HCT116 (cell line): ENCODE measurements around the gene OPN4. TPM values are rescaled to one million over a fixed set of nuclear protein-coding genes. Genes with fewer than 3 reads are reported as not detected.

Source experiments
- ATAC-seq: fragments of 200-7000 bp; cut with Tn5 transposase; 2 replicates; pipeline ENCODE4 v1.9.1; 2020; ENCODE audit warnings: mild to moderate bottlenecking, moderate library complexity
- BruUV-seq: library from RNA; stranded (reverse); fragments of 400-500 nt; replicated peaks from 2 replicates; lab custom pipeline; 2021; lab: Mats Ljungman, UMichigan
- CTCF ChIA-PET: fragments of 300-600 bp; sonication (Branson Sonifier 250); formaldehyde crosslinking; loops from one replicate; lab custom pipeline; 2021; ENCODE audit warnings: antibody characterized with exemption; lab: Charles Lee
- POLR2A ChIA-PET: fragments of 300-600, 350-600 bp; sonication (Branson Sonifier 250); formaldehyde crosslinking; loops from one replicate; lab custom pipeline; 2021; ENCODE audit warnings: antibody characterized with exemption; lab: Charles Lee
- RAD21 ChIA-PET, 2 experiments: fragments of 300-600 bp; sonication (Branson Sonifier 250); formaldehyde crosslinking; loops; one replicate each; lab custom pipeline; 2023; ENCODE audit warnings: low total read pairs in 2 of 2; ENCODE audit not compliant: uncharacterized antibody in 2 of 2, unreplicated experiment in 2 of 2, low non-redundant PET in 1 of 2; lab: Charles Lee
- DNase-seq: peaks from one replicate; pipeline ENCODE4 v3.0.0-alpha.2; 2010; ENCODE audit warnings: low read depth, low spot score
- H2AFZ ChIP-seq: fragments of 200-600 bp; shearing (Covaris generic), sonication (generic); 2 replicates; pipeline ENCODE4 v1.6.1; 2017; ENCODE audit warnings: low read depth, mixed run types, mixed read lengths, antibody characterized with exemption, low read length; ENCODE audit not compliant: poor library complexity, severe bottlenecking
- H3K27ac ChIP-seq: 2 replicates; pipeline ENCODE4 v1.5.1; 2012; ENCODE audit warnings: low read depth, low read length
- H3K27me3 ChIP-seq: fragments of 200-600 bp; sonication (generic); 2 replicates; pipeline ENCODE4 v1.6.1; 2016; ENCODE audit warnings: mixed run types, low read length, mixed read lengths; ENCODE audit not compliant: insufficient read depth
- H3K36me3 ChIP-seq, 2 experiments: fragments of 200-500 bp in 1 of 2; fragments of 200-600 bp in 1 of 2; sonication (Bioruptor generic) in 1 of 2; sonication (generic) in 1 of 2; 2 replicates each; pipeline versions ENCODE4 v1.5.1 to v1.6.1; 2014 to 2016; ENCODE audit warnings: low read length in 2 of 2, inconsistent platforms in 1 of 2, mixed read lengths in 1 of 2, mixed run types in 1 of 2; ENCODE audit not compliant: insufficient read depth in 2 of 2, control insufficient read depth in 1 of 2
- H3K4me1 ChIP-seq, 2 experiments: fragments of 200-600 bp in 1 of 2; sonication (generic) in 1 of 2; 2 replicates each; pipeline versions ENCODE4 v1.5.1 to v1.6.1; 2012 to 2017; ENCODE audit warnings: low read length in 2 of 2, inconsistent platforms in 1 of 2, mild to moderate bottlenecking in 1 of 2, mixed read lengths in 1 of 2, mixed run types in 1 of 2, moderate library complexity in 1 of 2; ENCODE audit not compliant: insufficient read depth in 2 of 2, control insufficient read depth in 1 of 2
- H3K4me2 ChIP-seq: fragments of 200-600 bp; sonication (generic); 2 replicates; pipeline ENCODE4 v1.6.1; 2017; ENCODE audit warnings: mixed run types, low read length, mixed read lengths
- H3K4me3 ChIP-seq, 2 experiments: fragments of 200-600 bp in 1 of 2; sonication (generic) in 1 of 2; replicated peaks in 1 of 2; 2 replicates each; pipeline ENCODE4 v1.5.1; 2011 to 2016; ENCODE audit warnings: low read length in 2 of 2, control low read depth in 1 of 2, low read depth in 1 of 2, mild to moderate bottlenecking in 1 of 2, mixed read lengths in 1 of 2, mixed run types in 1 of 2
- H3K79me2 ChIP-seq: fragments of 200-600 bp; sonication (generic); 2 replicates; pipeline ENCODE4 v1.6.1; 2017; ENCODE audit warnings: mild to moderate bottlenecking, mixed run types, low read length, moderate library complexity, mixed read lengths; ENCODE audit not compliant: insufficient read depth
- H3K9ac ChIP-seq: fragments of 200-600 bp; sonication (generic); 2 replicates; pipeline ENCODE4 v1.6.1; 2016; ENCODE audit warnings: low read length, mixed read lengths
- H3K9me2 ChIP-seq: fragments of 200-600 bp; sonication (generic), shearing (Covaris generic); 2 replicates; pipeline ENCODE4 v1.6.1; 2017; ENCODE audit warnings: mixed run types, mild to moderate bottlenecking, moderate library complexity; ENCODE audit not compliant: insufficient read depth
- H3K9me3 ChIP-seq, 2 experiments: fragments of 200-500 bp in 1 of 2; fragments of 200-600 bp in 1 of 2; sonication (Bioruptor generic) in 1 of 2; sonication (generic) in 1 of 2; 2 replicates each; pipeline ENCODE4 v1.6.1; 2014 to 2017; ENCODE audit warnings: low read length in 2 of 2, mixed read lengths in 2 of 2, inconsistent platforms in 1 of 2, low read depth in 1 of 2, mild to moderate bottlenecking in 1 of 2, mixed run types in 1 of 2, moderate library complexity in 1 of 2; ENCODE audit not compliant: control insufficient read depth in 1 of 2, insufficient read depth in 1 of 2
- H4K20me1 ChIP-seq: fragments of 200-600 bp; sonication (generic), shearing (Covaris generic); 2 replicates; pipeline ENCODE4 v1.6.1; 2017; ENCODE audit warnings: mixed run types, mild to moderate bottlenecking, moderate library complexity; ENCODE audit not compliant: insufficient read depth
- ATF3 ChIP-seq: IDR thresholded peaks from 2 replicates; pipeline ENCODE4 v1.6.1; 2012
- CBX3 ChIP-seq: IDR thresholded peaks from 2 replicates; pipeline ENCODE4 v1.6.1; 2012; ENCODE audit warnings: low read depth
- CEBPB ChIP-seq: IDR thresholded peaks from 2 replicates; pipeline ENCODE4 v1.6.1; 2012; ENCODE audit warnings: low read depth
- EGR1 ChIP-seq: IDR thresholded peaks from 2 replicates; pipeline ENCODE4 v1.6.1; 2012; ENCODE audit warnings: low read depth
- EZH2phosphoT487 ChIP-seq: fragments of 200-600 bp; IDR thresholded peaks from 2 replicates; pipeline ENCODE4 v1.6.1; 2018; ENCODE audit warnings: antibody characterized with exemption, borderline replicate concordance
- FOSL1 ChIP-seq: IDR thresholded peaks from 2 replicates; pipeline ENCODE4 v1.6.1; 2012; ENCODE audit warnings: low read depth
- MAX ChIP-seq: IDR thresholded peaks from 2 replicates; pipeline ENCODE4 v1.6.1; 2012
- REST ChIP-seq: IDR thresholded peaks from 2 replicates; pipeline ENCODE4 v1.6.1; 2012; ENCODE audit warnings: low read depth
- ZBTB33 ChIP-seq: IDR thresholded peaks from 2 replicates; pipeline ENCODE4 v1.6.1; 2011; ENCODE audit warnings: mild to moderate bottlenecking, low read length, moderate library complexity; ENCODE audit not compliant: insufficient replicate concordance; ENCODE audit errors: extremely low read depth
- ZFX ChIP-seq: fragments of 450-650 bp; IDR thresholded peaks from 2 replicates; pipeline ENCODE4 v1.6.1; 2017
- intact Hi-C: fragments of 100-400 bp; cut with micrococcal nuclease; formaldehyde crosslinking; loops from 2 replicates; pipeline ENCODE4 v1.10.0; 2022
- total RNA-seq: library from RNA; stranded (reverse); gene quantifications from one replicate; pipeline ENCODE4 v1.2.1, GENCODE V29; 2021; ENCODE audit not compliant: unreplicated experiment

OPN4 gene
- total RNA-seq, 1 experiment from 2014 or later, result not detected

GRCh38 chr10:86674912-86675311 is 20.6 kb downstream of the OPN4 start:
- RAD21 ChIA-PET, result no interaction called here
- TF ChIP-seq EZH2phosphoT487 (no peak), FOSL1 (no peak), CBX3 (no peak), REST (no peak), ATF3 (no peak)
- TF ChIP-seq, all 23 proteins: peak for 0
- intact Hi-C loops, result no loop called here
- Histone ChIP-seq H3K9ac (no peak overlapping the region), H3K79me2 (no peaks in the 10 kb centered on the region), H3K27me3 (no peaks in the 10 kb centered on the region), H3K36me3 (no peaks in the 10 kb centered on the region), H3K27ac (no peak overlapping the region), H3K9me2 (no peaks in the 10 kb centered on the region), H3K9me3 (no peaks in the 10 kb centered on the region), H2AFZ (no peak overlapping the region), H3K4me3 (no peak overlapping the region), H3K4me2 (no peak overlapping the region), H4K20me1 (no peaks in the 10 kb centered on the region), H3K4me1 (peaks cover 0 to 15% of the 10 kb centered on the region in 2 experiments; a peak in 2 of 4 replicates)
- no peak for ATAC-seq
- ChIA-PET POLR2A (no interaction called here), CTCF (interaction anchor here (0.6 kb wide), 1 partner anchor 291 kb away, joined by 4 read pairs; no protein-coding TSS in a partner anchor)
- DNase-seq, result no peak
- BruUV-seq, result no TSS peak

- H3K4me2 ChIP-seq, result no peak overlapping the region
- no peaks in the 10 kb centered on the region for H3K36me3 ChIP-seq
- BruUV-seq, result no TSS peak
- no peaks in the 10 kb centered on the region for H3K9me3 ChIP-seq
- ATAC-seq (no peak), DNase-seq (no peak)
- no peaks in the 10 kb centered on the region for H3K79me2 ChIP-seq
- no peaks in the 10 kb centered on the region for H3K9me2 ChIP-seq
- intact Hi-C loops, result no loop called here
- POLR2A ChIA-PET, result no interaction called here
- CTCF ChIA-PET, result no interaction called here
- no peaks in the 10 kb centered on the region for H4K20me1 ChIP-seq
- no peak overlapping the region for H3K9ac ChIP-seq
- H3K27me3 ChIP-seq, result no peaks in the 10 kb centered on the region
- H2AFZ ChIP-seq, result no peak overlapping the region
- RAD21 ChIA-PET, result no interaction called here
- H3K27ac ChIP-seq, result no peak overlapping the region
- peaks cover 0 to 8% of the 10 kb centered on the region in 2 experiments; a peak in 2 of 4 replicates for H3K4me1 ChIP-seq
- H3K4me3 ChIP-seq, result no peak overlapping the region
- TF ChIP-seq REST (no peak), CEBPB (no peak), ZBTB33 (no peak), ZFX (no peak), EGR1 (no peak), EZH2phosphoT487 (no peak), FOSL1 (no peak), MAX (no peak)
Observed at GRCh38 chr10:86677374-86677773, 23.0 kb downstream of the OPN4 start.
